Head of caudate nucleus (tissue), 42 donors: ENCODE data around the gene SLC4A2.

Experiments
- DNase-seq, 42 donors: peaks; one replicate each; pipeline versions ENCODE4 v3.0.0 to v3.0.0-alpha.2; 2020 to 2021; ENCODE audit warnings: mixed read lengths in 7 of 42
- intact Hi-C: fragments of 100-400 bp; cut with DNase I; formaldehyde crosslinking; loops from one replicate; pipeline ENCODE4 v1.15.0; 2022

Gene SLC4A2

GRCh38 chr7:151117565-151117964 lies 58.2 kb downstream of the SLC4A2 start:
- no peak for DNase-seq
- intact Hi-C loops: loop anchor here (5.0 kb wide), 1 partner anchor 110 kb away; the partner anchor contains the start of gene ABCF2

- intact Hi-C loops: loop anchor here (5.0 kb wide), 1 partner anchor 109 kb away; the partner anchor contains the start of gene ABCF2
Measured at GRCh38 chr7:151118108-151119054, 59.0 kb downstream of the SLC4A2 start.

GRCh38 chr7:151119055-151119415 lies 59.6 kb downstream of the SLC4A2 start:
- DNase-seq: no peak
- intact Hi-C loops: loop anchor here (5.0 kb wide), 1 partner anchor 108 kb away; the partner anchor contains the start of gene ABCF2

More at GRCh38 chr7:151118108-151119054, 59.0 kb downstream of the SLC4A2 start:
- no peak for DNase-seq

- intact Hi-C loops: loop anchor here (5.0 kb wide), 1 partner anchor 107 kb away; the partner anchor contains the start of gene ABCF2
- DNase-seq: peak in 23 of 42 donors; percentile 19 to 80 (median 56)
Measured at GRCh38 chr7:151119902-151120301, 60.5 kb downstream of the SLC4A2 start.

- DNase-seq: peak in 20 of 42 donors; percentile 26 to 75 (median 54)
- intact Hi-C loops: no loop called here
Measured at GRCh38 chr7:151120896-151121295, 61.5 kb downstream of the SLC4A2 start.

GRCh38 chr7:151121380-151122170 lies 62.2 kb downstream of the SLC4A2 start:
- no peak for DNase-seq
- intact Hi-C loops: no loop called here

- no peak for DNase-seq
- intact Hi-C loops: no loop called here
Measured at GRCh38 chr7:151122276-151122675, 62.9 kb downstream of the SLC4A2 start.

GRCh38 chr7:151122796-151123157 lies 63.4 kb downstream of the SLC4A2 start:
- intact Hi-C loops: no loop called here
- DNase-seq: no peak

GRCh38 chr7:151123158-151123821 lies 63.9 kb downstream of the SLC4A2 start:
- DNase-seq: no peak
- intact Hi-C loops: no loop called here

GRCh38 chr7:151123822-151124464 lies 64.6 kb downstream of the SLC4A2 start:
- intact Hi-C loops: loop anchor here (1.0 kb wide), 1 partner anchor 48 kb away; no protein-coding TSS in a partner anchor
- peak; percentile 70 to 96 (median 90) for DNase-seq

GRCh38 chr7:151124481-151124880 lies 65.1 kb downstream of the SLC4A2 start:
- intact Hi-C loops: loop anchor here (1.0 kb wide), 1 partner anchor 48 kb away; no protein-coding TSS in a partner anchor
- no peak for DNase-seq

GRCh38 chr7:151124899-151125399 lies 65.6 kb downstream of the SLC4A2 start:
- no peak for DNase-seq
- intact Hi-C loops: loop anchor here (1.0 kb wide), 1 partner anchor 47 kb away; no protein-coding TSS in a partner anchor

- DNase-seq: peak in 10 of 42 donors; percentile 21 to 54 (median 36)
- intact Hi-C loops: no loop called here
Measured at GRCh38 chr7:151125470-151125845, 66.1 kb downstream of the SLC4A2 start.

- intact Hi-C loops: no loop called here
- DNase-seq: peak in 21 of 42 donors; percentile 16 to 71 (median 44)
Measured at GRCh38 chr7:151125846-151126481, 66.6 kb downstream of the SLC4A2 start.
